A549 treated with CORT108297 at 1 μM for 4 hours (cell line): ENCODE data around the gene UBALD2. TPM values are rescaled to one million over a fixed set of nuclear protein-coding genes. Genes with fewer than 3 reads are reported as not detected.

Source experiments
- total RNA-seq: library from RNA; stranded (reverse); fragments of 200-300 nt; extraction: Qiagen RNA extraction; gene quantifications from 5 replicates; pipeline ENCODE4 v1.2.3, GENCODE V29; 2022

Gene UBALD2
- total RNA-seq: 43.1 to 93.0 TPM (median 88.6 TPM) in 5 replicates

DNA sequence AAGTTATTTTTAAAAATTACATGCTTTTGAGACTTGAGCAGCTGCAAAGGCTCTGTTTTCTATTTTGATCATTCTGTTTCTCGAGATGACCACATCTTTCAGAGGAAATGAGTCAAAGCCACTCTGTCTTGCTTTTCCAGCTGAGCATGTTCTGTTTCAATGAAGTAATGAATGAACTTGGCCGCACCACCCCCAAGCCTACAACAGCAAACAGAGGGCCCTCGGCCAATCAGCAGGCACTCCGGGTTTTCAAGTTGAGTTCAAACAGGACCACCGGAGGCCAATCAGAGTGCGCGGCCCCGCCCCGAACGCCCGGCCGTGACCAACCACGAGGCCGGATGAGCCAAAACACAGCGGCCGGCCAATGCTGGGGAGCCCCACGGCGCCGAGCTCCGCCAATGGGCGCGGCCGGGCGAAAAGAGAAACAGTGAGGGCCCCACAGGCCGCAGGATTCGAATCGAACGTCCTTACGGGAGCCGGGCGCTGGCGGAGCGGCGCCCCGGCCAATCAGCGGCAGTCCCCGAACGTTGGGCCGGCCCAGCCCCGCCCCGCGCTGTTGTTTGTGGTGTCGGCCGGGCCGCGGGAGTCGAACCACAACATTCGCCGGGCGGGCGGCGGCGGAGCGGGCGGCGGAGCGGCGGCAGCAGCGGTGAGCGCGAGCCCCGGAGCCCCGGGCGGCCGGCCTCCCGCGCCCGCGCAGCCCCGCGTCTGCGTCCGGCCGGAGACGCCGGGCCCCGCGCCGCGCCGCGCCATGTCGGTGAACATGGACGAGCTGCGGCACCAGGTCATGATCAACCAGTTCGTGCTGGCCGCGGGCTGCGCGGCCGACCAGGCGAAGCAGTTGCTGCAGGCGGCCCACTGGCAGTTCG, at the start of gene UBALD2:
Gene UBALD2 (plus strand): TSS at position 594 of the 869 bp plus-strand sequence. CDS start 158 bp downstream, at position 752.

DNA sequence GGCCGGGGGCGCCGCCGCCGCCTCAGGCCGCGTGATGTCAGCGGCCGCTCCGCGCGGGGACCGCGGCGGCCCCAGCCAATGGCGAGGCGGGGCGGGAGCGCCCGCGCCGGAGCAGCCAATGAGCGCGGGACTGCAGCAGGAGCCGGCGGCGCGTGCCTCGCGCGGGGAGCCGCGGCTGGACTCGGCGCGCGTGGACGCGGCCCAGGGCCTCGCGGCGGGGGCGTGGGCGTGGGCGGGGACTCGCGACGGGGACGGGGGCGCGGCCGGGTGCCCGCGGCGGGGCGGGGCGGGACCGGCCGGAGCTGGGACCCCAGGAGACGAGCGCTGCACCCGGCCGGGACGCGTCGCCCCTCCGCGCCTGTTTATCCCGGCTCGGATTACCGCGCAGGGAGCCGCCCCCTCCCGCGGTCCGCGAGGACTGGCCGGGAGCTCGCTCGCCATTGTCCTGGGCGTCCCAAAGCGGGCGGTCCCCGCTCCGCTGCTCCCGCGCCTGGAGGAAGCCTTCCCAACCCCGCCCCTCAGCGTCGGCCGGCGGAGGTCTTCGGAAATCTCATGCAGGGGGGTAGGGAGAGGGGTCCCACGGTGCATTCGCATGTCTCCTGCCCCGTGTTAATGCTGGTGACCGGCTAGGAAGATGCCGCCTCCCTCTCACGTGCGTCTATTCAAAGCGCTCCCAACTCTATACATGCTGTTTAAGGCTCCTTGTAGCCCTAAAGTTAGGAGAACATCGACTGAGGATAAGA, 24.5 kb upstream of the UBALD2 start, which contains the start of gene RNF157:
Gene RNF157 (minus strand): TSS at position 33 of the 743 bp plus-strand sequence. CDS start 253 bp downstream, outside the sequence.

DNA sequence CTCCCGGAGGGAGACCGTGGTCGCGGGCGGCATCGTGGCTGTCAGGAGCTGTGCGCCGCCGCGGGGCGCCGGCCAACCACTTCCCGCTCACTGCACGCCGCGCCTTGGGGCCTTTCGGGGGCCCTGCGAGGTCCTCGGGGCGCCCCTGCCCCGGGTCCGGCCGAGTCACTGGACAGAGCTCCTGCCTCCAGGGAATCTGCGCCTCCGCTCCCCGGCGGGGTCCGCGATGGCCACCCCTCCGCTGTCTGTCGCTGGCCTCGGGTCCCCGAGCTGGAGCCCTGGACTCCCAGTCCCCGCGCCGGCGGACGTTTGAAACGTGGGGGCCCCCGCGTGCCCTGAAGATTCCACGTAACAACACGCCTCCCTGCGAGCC, 42.8 kb downstream of the UBALD2 start, which contains the start of gene QRICH2:
Gene QRICH2 (minus strand): TSS at position 311 of the 373 bp plus-strand sequence. CDS start 278 bp downstream, at position 33.

Other genes with a start within 250 kb of the UBALD2 start
- gene EVPL, start 238.0 kb upstream of the UBALD2 start, total RNA-seq: 12.0 to 19.5 TPM (median 18.2 TPM) in 5 replicates
- gene SRP68, start 192.8 kb upstream of the UBALD2 start, total RNA-seq: 80.7 to 88.7 TPM (median 82.3 TPM) in 5 replicates
- gene GALR2, start 190.6 kb upstream of the UBALD2 start, total RNA-seq: 0.53 to 2.2 TPM (median 1.5 TPM) in 5 replicates
- 0.16 to 0.35 TPM (median 0.29 TPM) in 5 replicates for gene ZACN, start 186.2 kb upstream of the UBALD2 start, total RNA-seq
- gene EXOC7, start 161.6 kb upstream of the UBALD2 start, total RNA-seq: 55.3 to 69.2 TPM (median 63.5 TPM) in 5 replicates
- gene FOXJ1, start 124.1 kb upstream of the UBALD2 start, total RNA-seq: 0.21 to 0.50 TPM (median 0.40 TPM) in 5 replicates
- gene RNF157, start 24.9 kb upstream of the UBALD2 start, total RNA-seq: 5.1 to 6.0 TPM (median 5.7 TPM) in 5 replicates
- gene QRICH2, start 42.9 kb downstream of the UBALD2 start, total RNA-seq: 0.83 to 1.7 TPM (median 1.2 TPM) in 5 replicates
- gene PRPSAP1, start 88.6 kb downstream of the UBALD2 start, total RNA-seq: 53.3 to 68.3 TPM (median 63.3 TPM) in 5 replicates
- 41.3 to 64.7 TPM (median 57.3 TPM) in 5 replicates for gene SPHK1, start 119.3 kb downstream of the UBALD2 start, total RNA-seq
- gene UBE2O, start 187.8 kb downstream of the UBALD2 start, total RNA-seq: 26.0 to 35.9 TPM (median 34.4 TPM) in 5 replicates
- 0.15 to 0.33 TPM (median 0.22 TPM) in 5 replicates for gene AANAT, start 202.3 kb downstream of the UBALD2 start, total RNA-seq
- gene RHBDF2, start 236.1 kb downstream of the UBALD2 start, total RNA-seq: 55.1 to 74.7 TPM (median 68.7 TPM) in 5 replicates